ENCODE measurements around the gene SCAPER.

SCAPER gene

GRCh38 chr15:76360416-76360815 lies 544.7 kb downstream of the SCAPER start:
- H3K9me3 ChIP-seq (ENCODE audit: severe bottlenecking), result no peaks in the 10 kb centered on the region
- H3K36me3 ChIP-seq, result no peaks in the 10 kb centered on the region
- H3K27me3 ChIP-seq (ENCODE audit: insufficient read depth, low read depth, severe bottlenecking), result no peaks in the 10 kb centered on the region
- no peak overlapping the region for H3K4me3 ChIP-seq (ENCODE audit: low read depth, low read length)
- H3K27ac ChIP-seq, result no peak overlapping the region
- TF ChIP-seq, protein P1, sequence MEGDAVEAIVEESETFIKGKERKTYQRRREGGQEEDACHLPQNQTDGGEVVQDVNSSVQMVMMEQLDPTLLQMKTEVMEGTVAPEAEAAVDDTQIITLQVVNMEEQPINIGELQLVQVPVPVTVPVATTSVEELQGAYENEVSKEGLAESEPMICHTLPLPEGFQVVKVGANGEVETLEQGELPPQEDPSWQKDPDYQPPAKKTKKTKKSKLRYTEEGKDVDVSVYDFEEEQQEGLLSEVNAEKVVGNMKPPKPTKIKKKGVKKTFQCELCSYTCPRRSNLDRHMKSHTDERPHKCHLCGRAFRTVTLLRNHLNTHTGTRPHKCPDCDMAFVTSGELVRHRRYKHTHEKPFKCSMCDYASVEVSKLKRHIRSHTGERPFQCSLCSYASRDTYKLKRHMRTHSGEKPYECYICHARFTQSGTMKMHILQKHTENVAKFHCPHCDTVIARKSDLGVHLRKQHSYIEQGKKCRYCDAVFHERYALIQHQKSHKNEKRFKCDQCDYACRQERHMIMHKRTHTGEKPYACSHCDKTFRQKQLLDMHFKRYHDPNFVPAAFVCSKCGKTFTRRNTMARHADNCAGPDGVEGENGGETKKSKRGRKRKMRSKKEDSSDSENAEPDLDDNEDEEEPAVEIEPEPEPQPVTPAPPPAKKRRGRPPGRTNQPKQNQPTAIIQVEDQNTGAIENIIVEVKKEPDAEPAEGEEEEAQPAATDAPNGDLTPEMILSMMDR (IDR thresholded peaks at IDR 0.05; ENCODE audit: low read depth, low read length), result no peak
- no peak for DNase-seq

- no peaks in the 10 kb centered on the region for H3K27me3 ChIP-seq (ENCODE audit: insufficient read depth, low read depth, severe bottlenecking)
- no peak overlapping the region for H3K4me3 ChIP-seq (ENCODE audit: low read depth, low read length)
- no peaks in the 10 kb centered on the region for H3K36me3 ChIP-seq
- no peaks in the 10 kb centered on the region for H3K9me3 ChIP-seq (ENCODE audit: severe bottlenecking)
- TF ChIP-seq, protein P1 (IDR thresholded peaks at IDR 0.05; ENCODE audit: low read depth, low read length), result no peak
- no peak overlapping the region for H3K27ac ChIP-seq
- no peak for DNase-seq
Measured at GRCh38 chr15:76359152-76359551, 546.0 kb downstream of the SCAPER start.

DNA sequence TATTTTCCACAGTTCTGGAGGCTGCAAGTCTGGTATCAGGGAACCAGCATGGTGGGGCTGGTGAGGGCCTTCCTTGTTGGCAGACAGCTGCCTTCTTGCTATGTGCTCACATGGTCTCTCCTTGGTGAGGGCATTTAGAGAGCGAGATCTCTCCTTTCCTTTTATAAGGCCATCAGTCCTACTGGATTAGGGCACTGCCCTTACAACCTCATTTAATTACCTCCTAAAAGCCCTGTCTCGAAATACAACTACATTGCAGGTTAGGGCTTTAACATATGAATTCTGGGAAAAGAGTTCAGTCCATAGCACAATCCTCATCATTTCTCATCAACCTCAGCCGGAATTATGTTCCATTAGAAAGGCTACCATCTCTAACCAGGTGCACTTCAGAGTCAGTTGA lies 546.7 kb downstream of the SCAPER start:
- no peaks in the 10 kb centered on the region for H3K27me3 ChIP-seq (ENCODE audit: insufficient read depth, low read depth, severe bottlenecking)
- TF ChIP-seq, protein P1 (IDR thresholded peaks at IDR 0.05; ENCODE audit: low read depth, low read length), result no peak
- H3K36me3 ChIP-seq, result no peaks in the 10 kb centered on the region
- no peak overlapping the region for H3K27ac ChIP-seq
- H3K4me3 ChIP-seq (ENCODE audit: low read depth, low read length), result no peak overlapping the region
- no peak for DNase-seq
- no peaks in the 10 kb centered on the region for H3K9me3 ChIP-seq (ENCODE audit: severe bottlenecking)

GRCh38 chr15:76354823-76355440 lies 550.2 kb downstream of the SCAPER start:
- TF ChIP-seq, protein P1 (IDR thresholded peaks at IDR 0.05; ENCODE audit: low read depth, low read length), result no peak
- DNase-seq, result no peak
- H3K27ac ChIP-seq, result no peak overlapping the region
- no peak overlapping the region for H3K4me3 ChIP-seq (ENCODE audit: low read depth, low read length)
- no peaks in the 10 kb centered on the region for H3K27me3 ChIP-seq (ENCODE audit: insufficient read depth, low read depth, severe bottlenecking)
- no peaks in the 10 kb centered on the region; the same call in 1 of the 2 replicates for H3K36me3 ChIP-seq
- H3K9me3 ChIP-seq (ENCODE audit: severe bottlenecking), result no peaks in the 10 kb centered on the region

DNA sequence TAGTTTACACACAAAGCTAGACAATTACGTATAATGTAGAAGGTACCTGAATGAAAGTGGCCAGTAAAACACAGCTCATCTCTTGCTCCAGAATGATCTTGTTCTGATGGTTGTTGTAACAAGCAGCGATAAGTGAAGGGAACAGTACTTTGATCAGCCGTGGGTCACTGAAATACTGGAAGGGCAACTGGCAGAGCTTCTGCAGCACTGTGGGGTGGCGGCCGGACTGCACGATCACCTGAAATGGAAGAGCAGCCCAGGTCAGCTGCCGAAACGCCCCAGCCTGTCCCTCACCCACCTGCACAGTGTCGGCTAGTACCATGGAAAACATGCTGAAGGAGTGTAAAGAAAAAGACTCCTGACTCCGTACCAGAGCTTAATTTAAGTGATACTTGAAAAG lies 551.2 kb downstream of the SCAPER start:
- H3K27ac ChIP-seq, result no peak overlapping the region
- DNase-seq, result no peak
- H3K36me3 ChIP-seq, result no peaks in the 10 kb centered on the region; the same call in 1 of the 2 replicates
- H3K27me3 ChIP-seq (ENCODE audit: insufficient read depth, low read depth, severe bottlenecking), result no peaks in the 10 kb centered on the region
- TF ChIP-seq, protein P1 (IDR thresholded peaks at IDR 0.05; ENCODE audit: low read depth, low read length), result no peak
- no peaks in the 10 kb centered on the region for H3K9me3 ChIP-seq (ENCODE audit: severe bottlenecking)
- H3K4me3 ChIP-seq (ENCODE audit: low read depth, low read length), result no peak overlapping the region

GRCh38 chr15:76353023-76353577 lies 552.0 kb downstream of the SCAPER start:
- H3K27me3 ChIP-seq (ENCODE audit: insufficient read depth, low read depth, severe bottlenecking), result no peaks in the 10 kb centered on the region
- H3K4me3 ChIP-seq (ENCODE audit: low read depth, low read length), result no peak overlapping the region
- peaks cover 4% of the 10 kb centered on the region for H3K36me3 ChIP-seq
- H3K9me3 ChIP-seq (ENCODE audit: severe bottlenecking), result no peaks in the 10 kb centered on the region
- TF ChIP-seq, protein P1 (IDR thresholded peaks at IDR 0.05; ENCODE audit: low read depth, low read length), result no peak
- H3K27ac ChIP-seq, result no peak overlapping the region
- no peak for DNase-seq
